ENCODE measurements around the gene FAM83G.

GRCh38 chr17:18999394-18999793, 5.2 kb downstream of the FAM83G start:
- TF ChIP-seq, protein P1, sequence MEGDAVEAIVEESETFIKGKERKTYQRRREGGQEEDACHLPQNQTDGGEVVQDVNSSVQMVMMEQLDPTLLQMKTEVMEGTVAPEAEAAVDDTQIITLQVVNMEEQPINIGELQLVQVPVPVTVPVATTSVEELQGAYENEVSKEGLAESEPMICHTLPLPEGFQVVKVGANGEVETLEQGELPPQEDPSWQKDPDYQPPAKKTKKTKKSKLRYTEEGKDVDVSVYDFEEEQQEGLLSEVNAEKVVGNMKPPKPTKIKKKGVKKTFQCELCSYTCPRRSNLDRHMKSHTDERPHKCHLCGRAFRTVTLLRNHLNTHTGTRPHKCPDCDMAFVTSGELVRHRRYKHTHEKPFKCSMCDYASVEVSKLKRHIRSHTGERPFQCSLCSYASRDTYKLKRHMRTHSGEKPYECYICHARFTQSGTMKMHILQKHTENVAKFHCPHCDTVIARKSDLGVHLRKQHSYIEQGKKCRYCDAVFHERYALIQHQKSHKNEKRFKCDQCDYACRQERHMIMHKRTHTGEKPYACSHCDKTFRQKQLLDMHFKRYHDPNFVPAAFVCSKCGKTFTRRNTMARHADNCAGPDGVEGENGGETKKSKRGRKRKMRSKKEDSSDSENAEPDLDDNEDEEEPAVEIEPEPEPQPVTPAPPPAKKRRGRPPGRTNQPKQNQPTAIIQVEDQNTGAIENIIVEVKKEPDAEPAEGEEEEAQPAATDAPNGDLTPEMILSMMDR (IDR thresholded peaks at IDR 0.05), result no peak
- TF ChIP-seq POLR2A (IDR thresholded peaks at IDR 0.05), result no peak
